Cortex of kidney (tissue), 1 donor: ENCODE data around the gene EXO1.
"Not testable (repeated sequence)": the region's sequence is repeated elsewhere in the genome, so short reads cannot be mapped to it uniquely, and the experiment has no call there.

Experiments used
- DNase-seq: peaks from one replicate; lab custom pipeline; 2025; lab: John Stamatoyannopoulos, UW

Gene EXO1

GRCh38 chr1:241836941-241837340, 11.1 kb upstream of the EXO1 start:
- DNase-seq, result no peak

GRCh38 chr1:241837416-241837815, 10.6 kb upstream of the EXO1 start:
- DNase-seq, result no peak

- no peak for DNase-seq
Measured at GRCh38 chr1:241837901-241838300, 10.1 kb upstream of the EXO1 start.

GRCh38 chr1:241838897-241839296, 9.1 kb upstream of the EXO1 start:
- no peak for DNase-seq

DNA sequence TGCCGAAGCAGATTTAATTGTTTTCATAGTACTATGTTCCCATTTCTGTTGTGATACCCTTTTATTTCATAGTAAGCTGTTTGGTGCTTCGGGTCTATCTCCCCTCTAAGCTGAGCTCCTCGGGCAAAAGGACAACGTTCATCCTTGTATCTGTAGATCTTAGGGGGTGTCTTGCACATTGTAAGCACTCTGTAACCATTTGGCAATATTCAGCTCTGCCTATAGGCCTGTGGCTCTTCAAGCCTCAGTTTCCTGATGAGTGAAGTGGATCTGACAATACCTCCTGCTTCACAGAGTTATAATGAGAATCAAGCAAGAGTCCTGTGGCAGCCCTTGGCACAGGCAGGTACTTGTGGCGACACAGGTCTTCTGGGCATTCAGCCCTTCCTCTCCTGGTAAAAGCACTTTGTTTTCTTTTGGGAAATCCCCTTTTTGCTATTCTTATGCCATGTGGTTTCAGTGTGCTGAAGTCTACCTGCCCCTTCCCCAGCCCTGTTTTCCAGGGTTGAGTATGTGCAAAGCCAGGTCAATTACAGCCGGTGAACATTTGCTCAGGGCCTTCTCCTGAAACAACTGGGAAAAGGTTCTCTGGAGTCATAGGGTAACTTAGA, 8.5 kb upstream of the EXO1 start:
- DNase-seq, result no peak

GRCh38 chr1:241840164-241840563, 7.8 kb upstream of the EXO1 start:
- no peak for DNase-seq

- DNase-seq, result no peak
Measured at GRCh38 chr1:241841691-241842090, 6.3 kb upstream of the EXO1 start.

DNA sequence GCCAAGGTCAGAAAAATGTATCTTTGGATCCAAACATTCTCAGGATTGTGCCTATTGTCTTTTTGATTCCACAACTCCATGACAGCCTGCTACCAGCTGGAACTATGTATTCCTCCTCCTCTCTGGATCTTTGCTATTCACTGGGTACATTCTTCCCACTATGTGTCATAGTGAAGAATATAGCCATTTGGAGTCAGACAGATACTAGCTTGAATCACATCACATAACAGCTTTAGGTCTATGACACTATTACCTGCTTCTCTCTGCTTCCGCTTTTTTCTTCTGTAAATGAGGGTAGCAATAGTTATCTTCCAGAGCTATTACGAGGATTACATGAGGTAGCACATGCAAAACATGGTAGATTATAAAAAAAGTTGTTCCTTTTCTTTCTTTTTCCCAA, 5.4 kb upstream of the EXO1 start:
- DNase-seq, result no peak

GRCh38 chr1:241844593-241844992, 3.4 kb upstream of the EXO1 start:
- DNase-seq, result no peak

DNA sequence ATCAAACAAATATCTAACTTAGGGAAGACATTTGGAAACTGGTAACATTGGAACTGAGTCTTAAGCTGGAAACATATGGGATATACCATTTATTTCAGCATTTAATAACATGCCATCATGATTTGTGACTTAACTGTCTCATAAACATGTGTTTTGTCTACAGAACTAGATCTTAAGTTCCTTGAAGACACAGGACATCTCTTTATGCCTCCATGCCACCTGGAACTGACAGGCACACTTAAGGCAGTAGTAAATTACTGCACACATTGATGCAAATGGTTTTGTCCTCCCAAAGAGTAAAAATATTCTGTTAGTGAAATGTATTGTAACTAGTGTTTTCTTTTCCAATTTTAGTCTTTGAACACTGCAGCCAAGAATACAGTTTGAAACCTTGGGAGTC, 1.6 kb upstream of the EXO1 start:
- no peak for DNase-seq

DNA sequence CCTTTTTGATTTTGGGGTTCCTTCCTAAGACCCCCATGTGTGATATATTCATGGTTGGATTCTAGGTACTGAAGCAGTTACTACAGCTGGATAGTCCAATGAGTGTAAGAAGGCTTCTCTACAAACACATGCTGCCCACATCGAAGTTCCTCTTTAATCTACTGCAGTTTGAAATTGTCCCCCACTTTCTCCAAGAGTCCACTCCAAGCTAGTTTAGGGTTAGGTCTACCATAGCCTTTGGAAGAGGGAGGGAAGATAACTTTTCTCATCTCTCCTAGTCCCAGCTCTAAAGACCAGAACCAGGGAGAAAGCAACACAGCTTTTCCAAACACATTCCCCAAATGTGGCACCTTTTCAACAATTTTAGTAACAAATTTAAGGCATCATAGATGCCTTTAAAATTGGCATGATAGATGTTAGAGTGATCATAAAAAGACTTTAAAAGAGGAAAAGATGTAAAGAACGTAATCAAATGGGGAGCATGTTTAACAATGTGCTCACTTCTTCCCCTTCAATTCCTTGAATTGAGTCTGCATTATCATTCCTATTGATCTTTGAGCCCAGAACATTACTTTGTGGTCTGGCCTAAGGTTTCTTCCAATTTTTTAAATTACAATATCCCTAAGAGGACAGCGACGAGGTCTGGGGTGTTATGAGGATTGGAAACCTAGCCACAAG, 1.0 kb upstream of the EXO1 start:
- no peak for DNase-seq

DNA sequence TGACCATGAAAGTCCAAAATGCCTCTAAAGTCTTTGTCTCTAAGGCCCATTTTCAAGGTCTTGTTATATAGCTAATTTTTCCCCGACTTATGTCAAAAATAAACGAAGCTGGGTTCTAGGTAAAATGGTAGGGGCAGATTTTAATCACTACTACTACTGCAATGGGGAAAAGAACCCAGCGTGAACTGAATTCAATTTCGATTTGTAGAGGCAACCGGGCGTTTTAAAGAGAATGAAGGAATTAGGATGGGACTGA, 536 bp upstream of the EXO1 start:
- DNase-seq, result no peak

- DNase-seq, result no peak
Measured at GRCh38 chr1:241848686-241849344, 811 bp downstream of the EXO1 start.

- DNase-seq, result no peak
Measured at GRCh38 chr1:241849345-241849695, 1.3 kb downstream of the EXO1 start.

GRCh38 chr1:241855545-241856140, 7.6 kb downstream of the EXO1 start:
- not testable (repeated sequence) for DNase-seq

- DNase-seq, result no peak
Measured at GRCh38 chr1:241857131-241857530, 9.1 kb downstream of the EXO1 start.

DNA sequence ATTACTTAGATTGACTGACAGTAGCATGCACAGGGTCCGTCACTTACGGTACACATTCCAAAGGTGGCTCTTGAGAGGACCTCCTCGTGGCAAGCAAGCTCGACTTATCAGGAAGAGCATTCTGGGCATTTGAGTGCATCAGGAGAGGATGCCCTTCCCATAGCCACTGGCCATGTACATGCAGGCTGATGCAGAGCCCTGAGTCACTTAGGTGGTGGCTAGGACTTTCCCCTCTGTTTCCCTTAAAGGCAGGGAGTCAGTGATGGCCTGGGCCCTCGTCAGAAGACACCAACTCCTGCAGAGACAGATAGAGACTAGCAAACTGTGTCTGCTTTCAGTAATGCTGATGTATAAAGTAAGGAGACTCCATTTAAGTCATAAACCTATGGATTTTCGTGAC, 12.9 kb downstream of the EXO1 start:
- no peak for DNase-seq

DNA sequence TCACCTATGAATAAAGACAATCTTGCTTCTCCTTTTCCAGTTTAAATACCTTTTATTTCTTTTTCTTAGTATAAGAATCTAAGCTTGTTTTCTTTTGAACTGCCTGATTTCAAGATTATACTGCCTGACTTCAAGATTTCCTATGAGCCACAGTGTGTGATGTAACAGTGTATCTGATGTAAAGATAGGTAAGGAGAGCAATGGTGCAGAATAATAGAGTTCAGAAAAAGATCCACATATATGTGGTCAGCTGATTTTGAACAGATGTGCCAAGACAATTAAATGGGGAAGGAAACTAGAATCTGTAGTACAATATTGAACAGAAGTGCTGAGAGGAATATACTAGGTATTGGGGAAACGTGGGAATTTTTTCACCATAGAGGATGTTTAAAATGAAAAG, 21.0 kb downstream of the EXO1 start:
- DNase-seq, result no peak

GRCh38 chr1:241870336-241870735, 22.3 kb downstream of the EXO1 start:
- DNase-seq, result no peak

DNA sequence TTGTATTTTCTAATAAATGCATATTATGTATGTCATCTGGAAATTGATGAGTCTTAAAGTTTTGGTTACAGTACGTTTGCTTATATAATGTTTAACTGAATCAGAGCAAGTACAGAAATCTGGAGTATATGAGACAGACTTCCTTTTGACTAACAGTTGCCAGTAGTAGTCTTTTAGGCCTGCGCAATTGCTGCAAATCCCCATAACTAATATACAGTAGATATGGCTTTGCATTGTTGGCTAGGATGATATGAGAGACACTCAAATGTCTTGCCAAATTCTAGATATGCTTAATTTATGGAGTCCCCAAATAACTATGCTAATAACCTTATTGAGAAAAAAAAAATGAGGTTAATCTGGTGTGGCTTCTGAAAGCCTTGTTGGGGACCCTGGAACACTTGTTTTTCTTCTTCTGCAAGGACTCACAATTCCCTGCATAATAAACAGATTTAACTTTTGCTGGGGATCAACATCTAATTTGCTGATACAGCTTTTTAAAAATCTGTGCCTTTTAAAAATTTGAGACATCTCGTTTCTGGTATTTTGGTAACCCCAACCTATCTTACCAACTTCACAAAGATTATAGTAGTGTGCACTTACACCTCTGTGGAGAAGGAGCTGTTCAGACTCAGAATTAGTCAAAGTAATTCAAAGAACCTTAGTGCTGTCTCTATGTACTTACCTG, 22.9 kb downstream of the EXO1 start:
- DNase-seq, result no peak

DNA sequence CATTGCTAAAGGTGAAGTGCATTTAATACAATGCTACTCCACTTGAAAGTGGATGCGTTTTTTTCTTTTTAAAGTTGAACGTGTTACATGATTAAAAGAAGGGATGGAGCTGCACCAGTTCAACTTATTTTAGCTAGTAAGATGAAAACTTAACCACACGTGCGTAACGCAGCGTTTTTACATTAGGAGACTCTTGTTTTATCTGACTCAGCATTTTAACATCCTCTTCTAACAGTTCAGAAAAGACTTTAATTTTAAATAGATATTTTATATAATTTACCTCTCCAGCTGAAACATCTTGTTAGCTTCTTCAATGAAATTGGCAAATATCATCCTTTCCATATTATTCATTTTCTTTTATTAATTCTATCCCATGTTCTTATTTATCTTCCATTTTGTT, 33.4 kb downstream of the EXO1 start:
- DNase-seq, result no peak

DNA sequence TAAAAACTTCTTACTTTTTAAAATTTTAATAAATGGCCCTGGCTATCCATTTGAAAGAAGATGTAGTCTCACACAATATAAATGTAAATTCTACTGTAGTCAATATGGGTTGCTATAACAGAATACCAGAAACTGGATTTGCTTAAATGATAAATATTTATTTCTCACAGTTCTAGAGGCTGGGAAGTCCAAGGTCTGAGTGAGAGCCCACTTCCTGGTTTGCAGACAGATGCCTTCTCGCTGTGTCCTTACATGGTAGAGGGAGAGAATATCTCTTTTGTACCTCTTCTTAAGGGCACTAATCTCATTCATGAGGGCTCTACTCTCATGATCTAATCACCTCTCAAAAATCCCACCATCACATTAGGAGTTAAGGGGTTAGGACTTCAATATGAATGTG, 35.2 kb downstream of the EXO1 start:
- DNase-seq, result no peak

DNA sequence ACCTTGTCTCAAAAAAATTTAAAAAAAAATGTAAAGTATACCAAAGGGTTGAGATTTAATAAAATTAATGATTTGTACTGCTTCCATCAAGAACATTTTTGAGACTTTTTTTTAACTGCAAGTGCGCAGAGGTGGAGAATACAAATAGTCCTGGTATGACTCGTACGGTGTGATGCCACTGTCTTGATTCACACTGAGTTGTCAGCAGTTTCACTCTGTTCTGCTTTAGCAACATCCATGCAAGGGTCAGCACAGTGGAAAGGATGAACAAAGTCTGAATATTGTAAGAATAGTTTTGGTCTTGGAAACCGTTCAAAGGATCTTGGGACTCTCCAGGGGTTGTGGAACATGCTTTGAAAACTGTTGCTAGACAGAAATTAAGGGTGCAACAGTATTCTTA, 40.2 kb downstream of the EXO1 start:
- no peak for DNase-seq
